ENCODE data around the gene CCDC179. TPM values are rescaled to one million over a fixed set of nuclear protein-coding genes. Genes with fewer than 3 reads are reported as not detected.

CCDC179 gene
- total RNA-seq, 1 donor: not detected

- H3K27me3 ChIP-seq (ENCODE audit: insufficient read depth, low read length): no peaks in the 10 kb centered on the region
- DNase-seq (ENCODE audit: insufficient read length, low spot score, missing footprints): no peak
- no peak overlapping the region for H3K4me3 ChIP-seq (ENCODE audit: insufficient read depth, low read length)
- no peak overlapping the region for H2AFZ ChIP-seq (ENCODE audit: low read length)
- H4K20me1 ChIP-seq (ENCODE audit: insufficient read depth, low read length): no peaks in the 10 kb centered on the region
- H3K4me2 ChIP-seq (ENCODE audit: insufficient read depth, low read length): no peak overlapping the region
- no peak overlapping the region for H3K27ac ChIP-seq (ENCODE audit: low read depth, low read length)
- H3K79me2 ChIP-seq (ENCODE audit: insufficient read depth, low read length): no peaks in the 10 kb centered on the region
- no peaks in the 10 kb centered on the region for H3K9me3 ChIP-seq (ENCODE audit: low read depth, low read length)
- no peaks in the 10 kb centered on the region for H3K4me1 ChIP-seq (ENCODE audit: insufficient read depth, low read length)
- TF ChIP-seq CTCF (IDR thresholded peaks at IDR 0.05; ENCODE audit: extremely low read depth, low read depth, low read length): no peak
- H3K36me3 ChIP-seq (ENCODE audit: insufficient read depth, low read length): no peaks in the 10 kb centered on the region
Measured at GRCh38 chr11:22859756-22860155, 518 bp downstream of the CCDC179 start.

GRCh38 chr11:22851477-22851876, 8.8 kb downstream of the CCDC179 start:
- Histone ChIP-seq H3K4me1 (ENCODE audit: insufficient read depth, low read length) (no peaks in the 10 kb centered on the region), H3K4me2 (ENCODE audit: insufficient read depth, low read length) (no peak overlapping the region)
- TF ChIP-seq CTCF (IDR thresholded peaks at IDR 0.05; ENCODE audit: extremely low read depth, low read depth, low read length): no peak

DNA sequence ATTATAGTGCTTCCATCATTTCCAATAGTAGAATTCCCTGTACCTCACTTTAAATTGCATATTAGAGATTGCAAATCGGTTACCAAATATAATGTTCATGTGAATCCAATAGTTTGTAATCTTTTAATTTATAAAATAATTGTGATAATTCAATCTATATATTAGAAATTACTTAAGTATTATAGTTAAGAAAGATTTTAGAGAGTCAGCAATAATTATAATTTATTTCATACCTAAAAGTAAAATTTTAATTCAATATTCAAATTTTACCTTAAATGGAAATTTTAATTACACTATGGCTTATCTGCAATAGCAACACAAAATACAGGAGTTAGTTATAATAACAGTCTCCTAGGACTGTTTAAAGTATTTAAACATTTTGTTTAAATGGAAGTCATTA, 13.5 kb downstream of the CCDC179 start:
- Histone ChIP-seq H3K27ac (ENCODE audit: low read depth, low read length) (no peak overlapping the region), H3K79me2 (ENCODE audit: insufficient read depth, low read length) (no peaks in the 10 kb centered on the region), H3K36me3 (ENCODE audit: insufficient read depth, low read length) (no peaks in the 10 kb centered on the region), H3K27me3 (ENCODE audit: insufficient read depth, low read length) (no peaks in the 10 kb centered on the region), H4K20me1 (ENCODE audit: insufficient read depth, low read length) (no peaks in the 10 kb centered on the region), H2AFZ (ENCODE audit: low read length) (no peak overlapping the region), H3K4me2 (ENCODE audit: insufficient read depth, low read length) (no peak overlapping the region), H3K4me1 (ENCODE audit: insufficient read depth, low read length) (no peaks in the 10 kb centered on the region), H3K4me3 (ENCODE audit: insufficient read depth, low read length) (no peak overlapping the region), H3K9me3 (ENCODE audit: low read depth, low read length) (no peaks in the 10 kb centered on the region)
- no peak for DNase-seq (ENCODE audit: insufficient read length, low spot score, missing footprints)
- no peak for TF ChIP-seq CTCF (IDR thresholded peaks at IDR 0.05; ENCODE audit: extremely low read depth, low read depth, low read length)

More at GRCh38 chr11:22851477-22851876, 8.8 kb downstream of the CCDC179 start:
- Histone ChIP-seq H3K9me3 (ENCODE audit: low read depth, low read length) (no peaks in the 10 kb centered on the region), H3K27me3 (ENCODE audit: insufficient read depth, low read length) (no peaks in the 10 kb centered on the region), H4K20me1 (ENCODE audit: insufficient read depth, low read length) (no peaks in the 10 kb centered on the region), H3K36me3 (ENCODE audit: insufficient read depth, low read length) (no peaks in the 10 kb centered on the region), H3K79me2 (ENCODE audit: insufficient read depth, low read length) (no peaks in the 10 kb centered on the region), H3K4me3 (ENCODE audit: insufficient read depth, low read length) (no peak overlapping the region), H2AFZ (ENCODE audit: low read length) (no peak overlapping the region), H3K27ac (ENCODE audit: low read depth, low read length) (no peak overlapping the region)
- no peak for DNase-seq (ENCODE audit: insufficient read length, low spot score, missing footprints)

DNA sequence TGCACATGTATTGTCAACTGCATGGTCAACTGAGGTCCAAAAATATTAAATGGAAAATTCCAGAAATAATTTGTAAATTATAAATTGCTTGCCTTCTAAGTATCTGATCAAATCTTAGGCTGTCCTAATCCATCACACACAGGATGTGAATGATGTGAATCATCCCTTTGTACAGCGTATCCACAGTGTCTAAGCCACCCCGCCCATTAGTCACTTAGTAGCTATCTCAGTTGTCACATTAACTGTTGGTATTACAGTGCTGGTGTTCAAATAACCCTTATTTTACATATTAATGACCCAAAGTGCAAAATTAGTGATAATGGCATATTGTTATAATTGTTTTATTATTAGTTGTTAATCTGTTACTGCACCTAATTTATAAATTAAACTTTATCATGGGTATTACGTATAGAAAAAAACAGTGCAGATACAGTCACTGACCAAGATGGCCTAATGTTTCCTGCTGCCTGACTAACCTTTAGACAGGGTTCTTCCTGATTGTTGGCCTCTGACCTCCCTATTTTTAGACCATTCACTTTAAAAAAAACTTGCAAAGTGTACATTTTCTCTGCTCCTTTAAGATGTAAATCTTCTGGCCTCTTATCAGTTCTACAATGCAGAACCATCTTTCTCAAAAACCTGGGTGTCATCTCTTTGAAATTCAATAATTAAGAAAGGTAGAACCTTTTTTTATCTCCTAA, 27.8 kb downstream of the CCDC179 start:
- Histone ChIP-seq H3K27ac (ENCODE audit: low read depth, low read length) (no peak overlapping the region), H3K4me3 (ENCODE audit: insufficient read depth, low read length) (no peak overlapping the region), H3K27me3 (ENCODE audit: insufficient read depth, low read length) (no peaks in the 10 kb centered on the region), H3K9me3 (ENCODE audit: low read depth, low read length) (no peaks in the 10 kb centered on the region), H4K20me1 (ENCODE audit: insufficient read depth, low read length) (no peaks in the 10 kb centered on the region), H3K36me3 (ENCODE audit: insufficient read depth, low read length) (no peaks in the 10 kb centered on the region), H2AFZ (ENCODE audit: low read length) (no peak overlapping the region), H3K4me2 (ENCODE audit: insufficient read depth, low read length) (no peak overlapping the region), H3K79me2 (ENCODE audit: insufficient read depth, low read length) (peaks cover 6% of the 10 kb centered on the region), H3K4me1 (ENCODE audit: insufficient read depth, low read length) (peaks cover 5% of the 10 kb centered on the region)
- no peak for TF ChIP-seq CTCF (IDR thresholded peaks at IDR 0.05; ENCODE audit: extremely low read depth, low read depth, low read length)
- peak; percentile 29 for DNase-seq (ENCODE audit: insufficient read length, low spot score, missing footprints)

All from osteoblast (primary cell).